ENCODE measurements around the gene GABRR2.

The GABRR2 gene

DNA sequence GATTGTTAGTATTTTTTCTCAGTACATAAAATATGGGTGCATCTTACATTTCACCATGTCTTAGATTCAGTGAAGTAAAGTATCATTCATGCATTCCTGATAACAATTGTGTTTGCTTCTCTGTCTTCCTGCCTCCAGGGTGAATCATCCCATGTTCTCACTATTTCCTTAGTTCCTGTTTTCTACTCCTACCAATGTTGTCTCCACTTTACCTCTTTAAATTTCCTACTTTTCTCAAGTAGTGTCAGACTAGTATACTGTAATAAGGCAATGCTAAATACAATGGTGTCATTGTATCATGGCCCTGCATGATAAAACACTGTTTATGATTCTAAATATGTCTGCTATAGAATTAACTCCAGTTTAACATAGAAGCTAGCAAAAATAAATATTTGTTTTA is 60.5 kb downstream of the GABRR2 start:
- no peaks in the 10 kb centered on the region for H3F3A ChIP-seq (ENCODE audit: low read depth)
- H4K20me1 ChIP-seq (ENCODE audit: insufficient read depth, low read length, poor library complexity, severe bottlenecking), result no peaks in the 10 kb centered on the region
- peaks cover 7% of the 10 kb centered on the region for H3K4me1 ChIP-seq (ENCODE audit: insufficient read depth, low read length, poor library complexity, severe bottlenecking)
- H3K79me2 ChIP-seq (ENCODE audit: insufficient read depth, low read length), result no peaks in the 10 kb centered on the region
- no peak overlapping the region for H3K9ac ChIP-seq (ENCODE audit: low read depth, low read length, poor library complexity, severe bottlenecking)
- no peak overlapping the region for H3K4me2 ChIP-seq (ENCODE audit: low read depth, low read length, poor library complexity, severe bottlenecking)
- H3K36me3 ChIP-seq (ENCODE audit: insufficient read depth, low read length), result no peaks in the 10 kb centered on the region
- H3K27me3 ChIP-seq (ENCODE audit: insufficient read depth, low read length, poor library complexity, severe bottlenecking), result no peaks in the 10 kb centered on the region
- no peaks in the 10 kb centered on the region for H3K9me3 ChIP-seq (ENCODE audit: insufficient read depth, low read depth, low read length)
- H3K9me2 ChIP-seq (replicated peaks; ENCODE audit: low read depth, low read length), result no peaks in the 10 kb centered on the region
- no peak for TF ChIP-seq EZH2phosphoT487 (IDR thresholded peaks at IDR 0.05; ENCODE audit: borderline replicate concordance)
- TF ChIP-seq, protein P1, sequence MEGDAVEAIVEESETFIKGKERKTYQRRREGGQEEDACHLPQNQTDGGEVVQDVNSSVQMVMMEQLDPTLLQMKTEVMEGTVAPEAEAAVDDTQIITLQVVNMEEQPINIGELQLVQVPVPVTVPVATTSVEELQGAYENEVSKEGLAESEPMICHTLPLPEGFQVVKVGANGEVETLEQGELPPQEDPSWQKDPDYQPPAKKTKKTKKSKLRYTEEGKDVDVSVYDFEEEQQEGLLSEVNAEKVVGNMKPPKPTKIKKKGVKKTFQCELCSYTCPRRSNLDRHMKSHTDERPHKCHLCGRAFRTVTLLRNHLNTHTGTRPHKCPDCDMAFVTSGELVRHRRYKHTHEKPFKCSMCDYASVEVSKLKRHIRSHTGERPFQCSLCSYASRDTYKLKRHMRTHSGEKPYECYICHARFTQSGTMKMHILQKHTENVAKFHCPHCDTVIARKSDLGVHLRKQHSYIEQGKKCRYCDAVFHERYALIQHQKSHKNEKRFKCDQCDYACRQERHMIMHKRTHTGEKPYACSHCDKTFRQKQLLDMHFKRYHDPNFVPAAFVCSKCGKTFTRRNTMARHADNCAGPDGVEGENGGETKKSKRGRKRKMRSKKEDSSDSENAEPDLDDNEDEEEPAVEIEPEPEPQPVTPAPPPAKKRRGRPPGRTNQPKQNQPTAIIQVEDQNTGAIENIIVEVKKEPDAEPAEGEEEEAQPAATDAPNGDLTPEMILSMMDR (conservative IDR thresholded peaks at IDR 0.05; ENCODE audit: low read length), result no peak
- H3K4me3 ChIP-seq (ENCODE audit: low read length, poor library complexity, severe bottlenecking), result no peak overlapping the region
- H2AFZ ChIP-seq (ENCODE audit: low read length), result no peak overlapping the region

DNA sequence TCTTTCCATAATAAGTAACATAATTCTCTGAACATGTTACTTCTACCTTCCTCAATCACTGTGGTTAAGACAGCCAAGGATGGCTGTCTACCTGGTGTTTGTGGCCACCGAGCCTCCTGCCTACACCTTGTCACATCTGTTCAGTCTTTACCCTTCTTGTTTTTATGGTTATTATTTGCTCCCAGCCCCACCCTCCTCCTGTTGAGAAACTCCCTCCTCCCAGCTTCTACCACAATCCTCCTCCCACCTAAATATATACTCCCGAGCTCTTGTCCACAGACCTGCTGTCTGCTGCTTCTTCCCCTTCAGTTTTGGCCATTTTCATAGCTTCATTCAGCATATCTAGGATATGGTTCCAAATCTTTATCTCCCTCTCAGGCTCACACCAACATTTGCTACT is 62.2 kb downstream of the GABRR2 start:
- Histone ChIP-seq H4K20me1 (ENCODE audit: insufficient read depth, low read length, poor library complexity, severe bottlenecking) (no peaks in the 10 kb centered on the region), H3K9ac (ENCODE audit: low read depth, low read length, poor library complexity, severe bottlenecking) (no peak overlapping the region), H3K79me2 (ENCODE audit: insufficient read depth, low read length) (no peaks in the 10 kb centered on the region), H3K36me3 (ENCODE audit: insufficient read depth, low read length) (no peaks in the 10 kb centered on the region), H2AFZ (ENCODE audit: low read length) (no peak overlapping the region), H3K4me2 (ENCODE audit: low read depth, low read length, poor library complexity, severe bottlenecking) (no peak overlapping the region), H3K9me3 (ENCODE audit: insufficient read depth, low read depth, low read length) (no peaks in the 10 kb centered on the region), H3K27me3 (ENCODE audit: insufficient read depth, low read length, poor library complexity, severe bottlenecking) (no peaks in the 10 kb centered on the region), H3F3A (ENCODE audit: low read depth) (no peaks in the 10 kb centered on the region), H3K4me3 (ENCODE audit: low read length, poor library complexity, severe bottlenecking) (no peak overlapping the region), H3K9me2 (replicated peaks; ENCODE audit: low read depth, low read length) (no peaks in the 10 kb centered on the region), H3K4me1 (ENCODE audit: insufficient read depth, low read length, poor library complexity, severe bottlenecking) (no peaks in the 10 kb centered on the region)
- TF ChIP-seq, protein P1 (conservative IDR thresholded peaks at IDR 0.05; ENCODE audit: low read length), result no peak
- TF ChIP-seq EZH2phosphoT487 (IDR thresholded peaks at IDR 0.05; ENCODE audit: borderline replicate concordance), result no peak

DNA sequence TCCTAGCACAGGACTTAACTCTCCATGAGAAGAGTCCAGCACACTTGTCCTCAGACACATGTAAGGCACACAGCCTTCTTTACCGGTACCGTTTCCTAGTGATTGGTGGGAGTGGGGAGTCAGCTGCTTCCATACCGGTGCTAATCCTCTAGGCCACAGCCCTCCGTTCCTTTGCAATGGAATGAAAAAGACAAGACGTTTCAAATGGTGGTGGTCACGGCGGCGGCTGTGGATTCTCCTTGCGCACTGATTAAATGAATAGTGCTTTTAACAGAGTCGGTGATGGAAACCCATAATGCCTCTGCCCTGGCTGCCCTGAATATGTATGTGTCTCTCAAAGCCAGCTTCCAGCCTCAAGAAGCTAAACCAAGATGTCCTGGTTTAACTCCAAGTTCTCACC is 63.1 kb downstream of the GABRR2 start:
- Histone ChIP-seq H3K27me3 (ENCODE audit: insufficient read depth, low read length, poor library complexity, severe bottlenecking) (no peaks in the 10 kb centered on the region), H4K20me1 (ENCODE audit: insufficient read depth, low read length, poor library complexity, severe bottlenecking) (no peaks in the 10 kb centered on the region), H3K4me1 (ENCODE audit: insufficient read depth, low read length, poor library complexity, severe bottlenecking) (no peaks in the 10 kb centered on the region), H3K4me3 (ENCODE audit: low read length, poor library complexity, severe bottlenecking) (no peak overlapping the region), H3K36me3 (ENCODE audit: insufficient read depth, low read length) (no peaks in the 10 kb centered on the region), H3K4me2 (ENCODE audit: low read depth, low read length, poor library complexity, severe bottlenecking) (no peak overlapping the region), H3F3A (ENCODE audit: low read depth) (no peaks in the 10 kb centered on the region), H3K9ac (ENCODE audit: low read depth, low read length, poor library complexity, severe bottlenecking) (no peak overlapping the region), H2AFZ (ENCODE audit: low read length) (no peak overlapping the region), H3K9me3 (ENCODE audit: insufficient read depth, low read depth, low read length) (no peaks in the 10 kb centered on the region), H3K9me2 (replicated peaks; ENCODE audit: low read depth, low read length) (no peaks in the 10 kb centered on the region), H3K79me2 (ENCODE audit: insufficient read depth, low read length) (no peaks in the 10 kb centered on the region)
- TF ChIP-seq, protein P1 (conservative IDR thresholded peaks at IDR 0.05; ENCODE audit: low read length), result no peak
- no peak for TF ChIP-seq EZH2phosphoT487 (IDR thresholded peaks at IDR 0.05; ENCODE audit: borderline replicate concordance)

Data from Loucy (cell line).